Measurements from ENCODE around the gene INSC. TPM values are rescaled to one million over a fixed set of nuclear protein-coding genes. Genes with fewer than 3 reads are reported as not detected.

Gene INSC
- total and polyA plus RNA-seq, 2 experiments from 2014 or later = 0.97 to 1.5 TPM

GRCh38 chr11:15180212-15180792 lies 65.6 kb downstream of the INSC start (continued):
- TF ChIP-seq REST (IDR thresholded peaks at IDR 0.05; ENCODE audit: unreplicated experiment) (no peak), EZH2phosphoT487 (IDR thresholded peaks at IDR 0.05; ENCODE audit: unreplicated experiment) (no peak), NANOG (IDR thresholded peaks at IDR 0.05; ENCODE audit: borderline replicate concordance) (no peak), CREB1 (CRISPR knock-in tag; IDR thresholded peaks at IDR 0.05; ENCODE audit: low read depth) (no peak), ZNF114 (CRISPR knock-in tag; IDR thresholded peaks at IDR 0.05) (no peak)

GRCh38 chr11:15182372-15182771 lies 67.6 kb downstream of the INSC start:
- ATAC-seq = no peak
- Histone ChIP-seq H3K4me2 (no peak overlapping the region), H3K4me3 (no peak overlapping the region), H4K20me1 (replicated peaks; ENCODE audit: insufficient read depth) (no peaks in the 10 kb centered on the region), H3K4me1 (ENCODE audit: insufficient read depth) (peaks cover 26% of the 10 kb centered on the region), H3F3A (replicated peaks; ENCODE audit: low read depth) (no peaks in the 10 kb centered on the region), H3K27me3 (ENCODE audit: insufficient read depth) (no peaks in the 10 kb centered on the region), H3K27ac (ENCODE audit: low read depth) (no peak overlapping the region), H3K79me2 (replicated peaks; ENCODE audit: insufficient read depth) (no peaks in the 10 kb centered on the region), H3K36me3 (ENCODE audit: insufficient read depth) (no peaks in the 10 kb centered on the region), H3K9me2 (ENCODE audit: insufficient read depth) (no peaks in the 10 kb centered on the region), H2AFZ (no peak overlapping the region)
- no peaks in the 10 kb centered on the region for H3K27me3 Mint-ChIP-seq (ENCODE audit: insufficient read depth, low read depth, poor library complexity)
- no peaks in the 10 kb centered on the region for H3K9me3 Mint-ChIP-seq
- no peak overlapping the region for H3K27ac Mint-ChIP-seq
- H3K36me3 Mint-ChIP-seq (ENCODE audit: low read depth) = no peaks in the 10 kb centered on the region
- no peak overlapping the region for H3K4me3 Mint-ChIP-seq
- peaks cover 26% of the 10 kb centered on the region; the same call in 2 of the 3 replicates for H3K4me1 Mint-ChIP-seq
- DNase-seq (ENCODE audit: low spot score) = no peak
- TF ChIP-seq ZNF114 (CRISPR knock-in tag; IDR thresholded peaks at IDR 0.05) (no peak), EZH2phosphoT487 (IDR thresholded peaks at IDR 0.05; ENCODE audit: unreplicated experiment) (no peak), ETS1 (IDR thresholded peaks at IDR 0.05) (no peak), NANOG (IDR thresholded peaks at IDR 0.05; ENCODE audit: borderline replicate concordance) (no peak), STAT1 (IDR thresholded peaks at IDR 0.05; ENCODE audit: unreplicated experiment) (no peak), POLR2AphosphoS5 (IDR thresholded peaks at IDR 0.05; ENCODE audit: low read depth) (no peak), JUNB (IDR thresholded peaks at IDR 0.05; ENCODE audit: unreplicated experiment) (no peak), ZNF331 (CRISPR knock-in tag; IDR thresholded peaks at IDR 0.05; ENCODE audit: low read depth) (no peak), REST (IDR thresholded peaks at IDR 0.05; ENCODE audit: unreplicated experiment) (no peak), CREB1 (CRISPR knock-in tag; IDR thresholded peaks at IDR 0.05; ENCODE audit: low read depth) (no peak), CTCF (conservative IDR thresholded peaks at IDR 0.05; ENCODE audit: low read depth in 2 of 2) (no peak)

Measured in GM23338 (cell line).